Endothelial cell of umbilical vein (primary cell): Measurements from ENCODE around the gene GAS7. TPM values are rescaled to one million over a fixed set of nuclear protein-coding genes. Genes with fewer than 3 reads are reported as not detected.

Experiments
- BruUV-seq: library from RNA; stranded (reverse); fragments of 400-500 nt; replicated peaks from 2 replicates; lab custom pipeline; 2021; lab: Mats Ljungman, UMichigan
- CTCF ChIA-PET: fragments of 300-600, 350-600 bp; sonication (Branson Sonifier 250); formaldehyde crosslinking; loops from one replicate; lab custom pipeline; 2021; ENCODE audit warnings: antibody characterized with exemption, inconsistent platforms; lab: Charles Lee
- POLR2A ChIA-PET: fragments of 300-600, 350-600 bp; sonication (Branson Sonifier 250); formaldehyde crosslinking; loops from one replicate; lab custom pipeline; 2021; ENCODE audit warnings: antibody characterized with exemption, inconsistent platforms; lab: Charles Lee
- DNase-seq: peaks from one replicate; pipeline ENCODE4 v3.0.0-alpha.2; 2011; ENCODE audit warnings: low read depth, low spot score
- FAIRE-seq: peaks from 2 replicates; lab custom pipeline; 2011; peaks lifted over from hg19 to GRCh38; lab: Jason Lieb, UNC
- H2AFZ ChIP-seq: 2 replicates; pipeline ENCODE4 v1.6.0; 2012; ENCODE audit warnings: low read depth, low read length, control low read depth, inconsistent platforms
- H3K27ac ChIP-seq: 2 replicates; pipeline ENCODE4 v1.5.1; 2011; ENCODE audit warnings: low read depth, mild to moderate bottlenecking, control low read depth, low read length, moderate library complexity; ENCODE audit not compliant: insufficient read depth
- H3K27me3 ChIP-seq, 2 experiments: 2 replicates each; pipeline versions ENCODE4 v1.6.0 to v1.6.1; 2011; ENCODE audit warnings: low read length in 2 of 2, mixed read lengths in 1 of 2; ENCODE audit not compliant: control insufficient read depth in 2 of 2, insufficient read depth in 2 of 2
- H3K36me3 ChIP-seq, 2 experiments: 2 replicates in 1 of 2; 3 replicates in 1 of 2; pipeline ENCODE4 v1.5.1; 2011; ENCODE audit warnings: low read length in 2 of 2, mild to moderate bottlenecking in 1 of 2, moderate library complexity in 1 of 2; ENCODE audit not compliant: control insufficient read depth in 2 of 2, insufficient read depth in 2 of 2; ENCODE audit errors: extremely low read depth in 1 of 2
- H3K4me1 ChIP-seq: 3 replicates; pipeline ENCODE4 v1.5.1; 2011; ENCODE audit warnings: mild to moderate bottlenecking, low read length; ENCODE audit not compliant: control insufficient read depth, insufficient read depth; ENCODE audit errors: extremely low read depth
- H3K4me2 ChIP-seq: 2 replicates; pipeline ENCODE4 v1.6.1; 2011; ENCODE audit warnings: low read length, control low read depth, mixed read lengths; ENCODE audit not compliant: insufficient read depth
- H3K4me3 ChIP-seq, 3 experiments: fragments of 200-600 bp in 1 of 3; sonication (generic), shearing (Covaris generic) in 1 of 3; replicated peaks in 1 of 3; 2 replicates each; pipeline ENCODE4 v1.5.1; 2011 to 2016; ENCODE audit warnings: control low read depth in 3 of 3, low read length in 3 of 3, mild to moderate bottlenecking in 2 of 3, inconsistent platforms in 1 of 3, low read depth in 1 of 3, moderate library complexity in 1 of 3; ENCODE audit not compliant: insufficient read depth in 1 of 3
- H3K79me2 ChIP-seq: 2 replicates; pipeline ENCODE4 v1.6.0; 2012; ENCODE audit warnings: low read length, inconsistent platforms; ENCODE audit not compliant: control insufficient read depth, insufficient read depth
- H3K9ac ChIP-seq: replicated peaks from 2 replicates; pipeline ENCODE3; 2011; ENCODE audit warnings: low read length, control low read depth; ENCODE audit not compliant: insufficient read depth; ENCODE audit errors: extremely low read depth
- H3K9me1 ChIP-seq: replicated peaks from 3 replicates; pipeline ENCODE4 v1.6.0; 2011; ENCODE audit warnings: mild to moderate bottlenecking, low read length; ENCODE audit not compliant: control insufficient read depth, insufficient read depth; ENCODE audit errors: extremely low read depth
- H3K9me3 ChIP-seq: replicated peaks from 2 replicates; pipeline ENCODE4 v1.5.1; 2012; ENCODE audit warnings: low read length, inconsistent platforms; ENCODE audit not compliant: control insufficient read depth, insufficient read depth
- H4K20me1 ChIP-seq: replicated peaks from 2 replicates; pipeline ENCODE3; 2011; ENCODE audit warnings: mild to moderate bottlenecking, low read length; ENCODE audit not compliant: control insufficient read depth, insufficient read depth; ENCODE audit errors: extremely low read depth
- CTCF ChIP-seq, 2 donors: IDR thresholded peaks; 1 replicate in 1 of 2; 2 replicates in 1 of 2; pipeline ENCODE4 v1.5.1; 2011; ENCODE audit warnings: low read length in 2 of 2, mild to moderate bottlenecking in 2 of 2, moderate library complexity in 2 of 2, control low read depth in 1 of 2, inconsistent platforms in 1 of 2, low read depth in 1 of 2; ENCODE audit not compliant: insufficient read depth in 1 of 2; ENCODE audit errors: extremely low read depth in 1 of 2
- EZH2 ChIP-seq: IDR thresholded peaks from 2 replicates; pipeline ENCODE4 v1.6.1; 2012; ENCODE audit warnings: borderline replicate concordance, low read depth, mild to moderate bottlenecking, moderate library complexity, low read length, inconsistent platforms; ENCODE audit not compliant: severe bottlenecking
- FOS ChIP-seq: IDR thresholded peaks from 2 replicates; pipeline ENCODE4 v1.6.1; 2011; ENCODE audit warnings: mild to moderate bottlenecking, low read length, moderate library complexity, borderline replicate concordance; ENCODE audit not compliant: insufficient read depth
- GATA2 ChIP-seq: IDR thresholded peaks from 2 replicates; pipeline ENCODE4 v1.7.0; 2011; ENCODE audit warnings: low read depth, mild to moderate bottlenecking, moderate library complexity, mixed read lengths, low read length; ENCODE audit not compliant: insufficient read length, insufficient read depth
- JUN ChIP-seq: IDR thresholded peaks from 2 replicates; pipeline ENCODE4 v1.6.1; 2011; ENCODE audit warnings: borderline replicate concordance, low read depth; ENCODE audit not compliant: insufficient read length, insufficient read depth
- MYC ChIP-seq: IDR thresholded peaks from one replicate; pipeline ENCODE4 v1.6.1; 2011; ENCODE audit warnings: mild to moderate bottlenecking, low read depth, low read length
- POLR2A ChIP-seq: IDR thresholded peaks from 2 replicates; pipeline ENCODE4 v1.6.1; 2012; ENCODE audit warnings: low read depth, mild to moderate bottlenecking, control low read depth, low read length
- POLR2AphosphoS5 ChIP-seq: IDR thresholded peaks from 2 replicates; pipeline ENCODE4 v1.6.1; 2012; ENCODE audit warnings: low read depth, mild to moderate bottlenecking, control low read depth, low read length, moderate library complexity; ENCODE audit not compliant: insufficient read depth
- dilution Hi-C: fragments of 300-500 bp; cut with MboI; formaldehyde crosslinking; loops from one replicate; pipeline ENCODE4 v1.15.0; 2019; ENCODE audit warnings: low sequenced_read_pairs; ENCODE audit not compliant: extremely low pct_ligation_motif_present
- intact Hi-C: fragments of 100-400 bp; cut with micrococcal nuclease; formaldehyde crosslinking; loops from one replicate; pipeline ENCODE4 v1.10.0; 2022
- polyA plus RNA-seq, 4 experiments: library from polyadenylated mRNA; depleted of rRNA in 3 of 4; stranded (reverse) in 3 of 4; unstranded in 1 of 4; fragments of >200 nt; gene quantifications; 2 replicates each; pipeline versions ENCODE4 v1.2.1 to v1.2.3, GENCODE V29; 2011 to 2012; ENCODE audit warnings: missing spikeins in 1 of 4
- total RNA-seq: library from RNA; stranded (reverse); gene quantifications from 2 replicates; pipeline ENCODE4 v1.2.3, GENCODE V29; 2021
- TF ChIP-seq, protein P1 (sequence below): IDR thresholded peaks from 2 replicates; pipeline ENCODE4 v1.6.1; 2011; ENCODE audit not compliant: insufficient read depth, insufficient read length

GAS7 gene
- total and polyA plus RNA-seq, 2 donors (not counting 3 experiments of a cell fraction or from before 2014, with no cell fraction given) = not detected

DNA sequence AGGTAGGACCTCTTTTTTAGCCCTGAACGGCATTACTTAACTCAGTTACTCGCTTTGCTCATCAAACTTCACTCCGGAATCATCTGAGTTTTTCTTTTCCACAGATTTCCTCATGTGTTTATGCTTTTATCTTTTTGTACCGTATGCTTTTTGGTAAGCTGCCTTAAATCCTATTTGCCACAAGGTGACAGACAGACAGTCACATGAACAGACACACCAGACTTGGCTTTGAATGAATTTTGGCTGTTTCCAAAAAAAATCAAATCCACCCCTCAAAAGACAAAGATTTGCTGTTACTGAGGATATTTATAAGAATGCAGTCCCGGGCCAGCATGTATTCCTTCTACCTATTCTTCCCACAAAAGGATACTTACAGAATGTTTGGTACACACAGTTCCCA is 10.9 kb downstream of the GAS7 start:
- no peak overlapping the region for H3K27ac ChIP-seq
- H3K4me3 ChIP-seq = no peak overlapping the region
- intact Hi-C loops = no loop called here
- no peak overlapping the region for H3K4me2 ChIP-seq
- CTCF ChIA-PET = no interaction called here
- H3K9me1 ChIP-seq = no peaks in the 10 kb centered on the region
- no peaks in the 10 kb centered on the region for H3K79me2 ChIP-seq
- no peaks in the 10 kb centered on the region for H3K4me1 ChIP-seq
- no peak for FAIRE-seq
- H4K20me1 ChIP-seq = no peaks in the 10 kb centered on the region
- H3K27me3 ChIP-seq = no peaks in the 10 kb centered on the region
- dilution Hi-C loops = no loop called here
- POLR2A ChIA-PET = no interaction called here
- no peak overlapping the region for H3K9ac ChIP-seq
- no peak overlapping the region for H2AFZ ChIP-seq
- peaks cover 3% of the 10 kb centered on the region for H3K9me3 ChIP-seq
- no peak for TF ChIP-seq POLR2AphosphoS5
- no peak for TF ChIP-seq MYC
- TF ChIP-seq FOS = no peak
- no peak for TF ChIP-seq CTCF (IDR thresholded peaks at IDR 0.05; ENCODE audit: extremely low read depth in 1 of 2, insufficient read depth in 1 of 2, low read depth in 1 of 2, low read length in 2 of 2)
- TF ChIP-seq, protein P1, sequence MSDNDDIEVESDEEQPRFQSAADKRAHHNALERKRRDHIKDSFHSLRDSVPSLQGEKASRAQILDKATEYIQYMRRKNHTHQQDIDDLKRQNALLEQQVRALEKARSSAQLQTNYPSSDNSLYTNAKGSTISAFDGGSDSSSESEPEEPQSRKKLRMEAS = no peak
- TF ChIP-seq POLR2A = no peak
- TF ChIP-seq GATA2 = no peak
- no peak for TF ChIP-seq EZH2
- no peak for TF ChIP-seq JUN
- BruUV-seq = no TSS peak
- no peaks in the 10 kb centered on the region for H3K36me3 ChIP-seq
- no peak for DNase-seq
